Measurements from ENCODE around the gene HECTD2. TPM values are rescaled to one million over a fixed set of nuclear protein-coding genes. Genes with fewer than 3 reads are reported as not detected.

HECTD2 gene
- total RNA-seq, 2 donors from 2014 or later, result 18.7 to 22.8 TPM

GRCh38 chr10:91465261-91465660 lies 55.1 kb downstream of the HECTD2 start:
- WGBS, result 92% methylated on average over 1 of the region's 1 CpG

GRCh38 chr10:91467114-91467513 lies 57.0 kb downstream of the HECTD2 start:
- Histone ChIP-seq H3K9me3 (no peaks in the 10 kb centered on the region), H3K4me3 (no peak overlapping the region), H3K4me1 (replicated peaks) (no peaks in the 10 kb centered on the region), H3K36me3 (peaks cover 0 to 5% of the 10 kb centered on the region in 2 donors), H3K27me3 (replicated peaks; ENCODE audit: insufficient read depth) (no peaks in the 10 kb centered on the region), H3K27ac (no peak overlapping the region)
- DNase-seq (ENCODE audit: low spot score), result no peak
- 97% methylated on average over 4 of the region's 4 CpGs for WGBS
- TF ChIP-seq POLR2A (IDR thresholded peaks at IDR 0.05) (no peak), POLR2AphosphoS5 (IDR thresholded peaks at IDR 0.05) (no peak), CTCF (IDR thresholded peaks at IDR 0.05) (no peak)
- intact Hi-C loops (cut with DNase I), result no loop called here

More at GRCh38 chr10:91465261-91465660, 55.1 kb downstream of the HECTD2 start:
- no peak for DNase-seq (ENCODE audit: low spot score)
- intact Hi-C loops (cut with DNase I), result no loop called here
- Histone ChIP-seq H3K27ac (no peak overlapping the region), H3K27me3 (replicated peaks; ENCODE audit: insufficient read depth) (no peaks in the 10 kb centered on the region), H3K9me3 (no peaks in the 10 kb centered on the region), H3K4me1 (replicated peaks) (no peaks in the 10 kb centered on the region), H3K4me3 (no peak overlapping the region), H3K36me3 (peaks cover 0 to 5% of the 10 kb centered on the region in 2 donors)
- TF ChIP-seq POLR2A (IDR thresholded peaks at IDR 0.05) (no peak), POLR2AphosphoS5 (IDR thresholded peaks at IDR 0.05) (no peak), CTCF (IDR thresholded peaks at IDR 0.05) (no peak)

- Histone ChIP-seq H3K27ac (no peak overlapping the region), H3K4me1 (replicated peaks) (no peaks in the 10 kb centered on the region), H3K9me3 (no peaks in the 10 kb centered on the region), H3K4me3 (no peak overlapping the region), H3K36me3 (peaks cover 0 to 5% of the 10 kb centered on the region in 2 donors), H3K27me3 (replicated peaks; ENCODE audit: insufficient read depth) (no peaks in the 10 kb centered on the region)
- intact Hi-C loops (cut with DNase I), result no loop called here
- WGBS, result 91% methylated on average over 1 of the region's 1 CpG
- DNase-seq (ENCODE audit: low spot score), result no peak
- TF ChIP-seq CTCF (IDR thresholded peaks at IDR 0.05) (no peak), POLR2AphosphoS5 (IDR thresholded peaks at IDR 0.05) (no peak), POLR2A (IDR thresholded peaks at IDR 0.05) (no peak)
Measured at GRCh38 chr10:91471602-91472001, 61.5 kb downstream of the HECTD2 start.

- H3K4me3 ChIP-seq, result no peak overlapping the region
- no peak for DNase-seq (ENCODE audit: low spot score)
- WGBS, result 92% methylated on average over 2 of the region's 2 CpGs
- TF ChIP-seq POLR2AphosphoS5 (IDR thresholded peaks at IDR 0.05), result no peak
- TF ChIP-seq CTCF (IDR thresholded peaks at IDR 0.05), result no peak
- no peak for TF ChIP-seq POLR2A (IDR thresholded peaks at IDR 0.05)
- no peaks in the 10 kb centered on the region for H3K36me3 ChIP-seq
- no peaks in the 10 kb centered on the region for H3K27me3 ChIP-seq (replicated peaks; ENCODE audit: insufficient read depth)
- intact Hi-C loops (cut with DNase I), result no loop called here
- H3K27ac ChIP-seq, result no peak overlapping the region
- no peaks in the 10 kb centered on the region for H3K9me3 ChIP-seq
- no peaks in the 10 kb centered on the region for H3K4me1 ChIP-seq (replicated peaks)
Measured at GRCh38 chr10:91472911-91473310, 62.8 kb downstream of the HECTD2 start.

- no peaks in the 10 kb centered on the region for H3K36me3 ChIP-seq
- no peaks in the 10 kb centered on the region for H3K27me3 ChIP-seq (replicated peaks; ENCODE audit: insufficient read depth)
- no peaks in the 10 kb centered on the region for H3K4me1 ChIP-seq (replicated peaks)
- H3K4me3 ChIP-seq, result no peak overlapping the region
- intact Hi-C loops (cut with DNase I), result no loop called here
- 94% methylated on average over 1 of the region's 1 CpG for WGBS
- H3K27ac ChIP-seq, result no peak overlapping the region
- no peaks in the 10 kb centered on the region for H3K9me3 ChIP-seq
- DNase-seq (ENCODE audit: low spot score), result no peak
- TF ChIP-seq POLR2AphosphoS5 (IDR thresholded peaks at IDR 0.05) (no peak), POLR2A (IDR thresholded peaks at IDR 0.05) (no peak), CTCF (IDR thresholded peaks at IDR 0.05) (no peak)
Measured at GRCh38 chr10:91474009-91474408, 63.9 kb downstream of the HECTD2 start.
